ENCODE results near the gene MAP3K9.

The MAP3K9 gene

GRCh38 chr14:70759398-70759797 is 49.9 kb downstream of the MAP3K9 start:
- Histone ChIP-seq H3K4me2 (ENCODE audit: low read depth, low read length, poor library complexity, severe bottlenecking) (no peak overlapping the region), H3K9me3 (ENCODE audit: insufficient read depth, low read length) (no peaks in the 10 kb centered on the region), H3K36me3 (ENCODE audit: low read length) (no peaks in the 10 kb centered on the region; the same call in 1 of the 2 replicates), H2AFZ (ENCODE audit: low read depth, low read length, severe bottlenecking) (no peak overlapping the region), H3K79me2 (ENCODE audit: insufficient read depth, low read length) (no peaks in the 10 kb centered on the region), H3K27ac (ENCODE audit: low read depth, low read length) (no peak overlapping the region), H3K4me3 (ENCODE audit: insufficient read depth, low read length, poor library complexity, severe bottlenecking) (no peak overlapping the region), H3F3A (ENCODE audit: insufficient read depth) (no peaks in the 10 kb centered on the region), H3K9ac (ENCODE audit: low read length) (no peak overlapping the region), H3K9me2 (replicated peaks; ENCODE audit: insufficient read depth, low read length) (no peaks in the 10 kb centered on the region), H3K27me3 (ENCODE audit: low read length) (no peaks in the 10 kb centered on the region), H4K20me1 (ENCODE audit: low read depth, low read length) (no peaks in the 10 kb centered on the region)
- TF ChIP-seq, protein P1, sequence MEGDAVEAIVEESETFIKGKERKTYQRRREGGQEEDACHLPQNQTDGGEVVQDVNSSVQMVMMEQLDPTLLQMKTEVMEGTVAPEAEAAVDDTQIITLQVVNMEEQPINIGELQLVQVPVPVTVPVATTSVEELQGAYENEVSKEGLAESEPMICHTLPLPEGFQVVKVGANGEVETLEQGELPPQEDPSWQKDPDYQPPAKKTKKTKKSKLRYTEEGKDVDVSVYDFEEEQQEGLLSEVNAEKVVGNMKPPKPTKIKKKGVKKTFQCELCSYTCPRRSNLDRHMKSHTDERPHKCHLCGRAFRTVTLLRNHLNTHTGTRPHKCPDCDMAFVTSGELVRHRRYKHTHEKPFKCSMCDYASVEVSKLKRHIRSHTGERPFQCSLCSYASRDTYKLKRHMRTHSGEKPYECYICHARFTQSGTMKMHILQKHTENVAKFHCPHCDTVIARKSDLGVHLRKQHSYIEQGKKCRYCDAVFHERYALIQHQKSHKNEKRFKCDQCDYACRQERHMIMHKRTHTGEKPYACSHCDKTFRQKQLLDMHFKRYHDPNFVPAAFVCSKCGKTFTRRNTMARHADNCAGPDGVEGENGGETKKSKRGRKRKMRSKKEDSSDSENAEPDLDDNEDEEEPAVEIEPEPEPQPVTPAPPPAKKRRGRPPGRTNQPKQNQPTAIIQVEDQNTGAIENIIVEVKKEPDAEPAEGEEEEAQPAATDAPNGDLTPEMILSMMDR (IDR thresholded peaks at IDR 0.05; ENCODE audit: insufficient read depth, low read length, poor library complexity, severe bottlenecking), result no peak

DNA sequence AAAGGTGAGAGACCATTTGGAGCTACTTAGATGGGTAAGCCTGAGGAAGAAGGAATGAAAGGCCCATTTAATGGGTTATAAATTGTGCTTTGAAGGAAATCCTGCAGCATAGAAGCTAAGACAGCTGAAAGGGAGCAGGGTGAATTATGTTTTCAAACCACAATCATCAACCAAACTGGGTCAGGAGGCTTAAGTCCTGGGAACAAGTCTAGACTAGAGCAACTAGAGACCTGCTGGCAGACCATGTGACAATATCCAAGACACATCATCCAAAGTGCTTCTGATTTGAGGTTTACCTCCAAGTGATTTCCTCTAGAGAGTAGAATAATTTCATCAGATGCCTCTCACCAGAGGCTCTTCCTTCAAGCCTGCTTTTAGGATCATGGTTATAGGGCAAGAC is 53.7 kb downstream of the MAP3K9 start:
- H3K4me2 ChIP-seq (ENCODE audit: low read depth, low read length, poor library complexity, severe bottlenecking), result no peak overlapping the region
- no peaks in the 10 kb centered on the region for H3K27me3 ChIP-seq (ENCODE audit: low read length)
- TF ChIP-seq, protein P1 (IDR thresholded peaks at IDR 0.05; ENCODE audit: insufficient read depth, low read length, poor library complexity, severe bottlenecking), result no peak
- TF ChIP-seq EZH2phosphoT487 (conservative IDR thresholded peaks at IDR 0.05; ENCODE audit: low read length), result no peak

DNA sequence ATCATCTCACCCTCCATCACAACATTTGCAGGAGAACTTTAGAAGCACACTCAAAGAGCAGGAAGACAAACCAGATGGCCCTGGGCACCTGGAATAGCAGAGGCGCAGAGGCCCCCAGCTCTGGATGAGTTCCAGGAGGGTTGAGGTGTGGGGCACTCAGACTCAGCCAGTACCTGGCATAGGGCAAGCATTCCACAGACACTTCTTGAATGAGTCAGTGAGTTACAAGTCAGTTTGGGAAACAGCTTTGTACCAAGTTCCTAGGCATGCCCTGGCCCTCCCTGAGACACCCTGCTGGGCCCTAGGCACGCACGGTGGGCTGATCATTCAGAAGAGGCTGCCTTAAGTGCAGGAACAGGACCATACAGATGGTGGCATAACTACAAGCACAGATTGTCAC is 54.3 kb downstream of the MAP3K9 start:
- H3K9me2 ChIP-seq (replicated peaks; ENCODE audit: insufficient read depth, low read length), result no peaks in the 10 kb centered on the region
- H3F3A ChIP-seq (ENCODE audit: insufficient read depth), result no peaks in the 10 kb centered on the region
- no peaks in the 10 kb centered on the region for H3K27me3 ChIP-seq (ENCODE audit: low read length)
- H2AFZ ChIP-seq (ENCODE audit: low read depth, low read length, severe bottlenecking), result no peak overlapping the region
- H3K9me3 ChIP-seq (ENCODE audit: insufficient read depth, low read length), result no peaks in the 10 kb centered on the region
- no peak overlapping the region for H3K27ac ChIP-seq (ENCODE audit: low read depth, low read length)
- H3K79me2 ChIP-seq (ENCODE audit: insufficient read depth, low read length), result no peaks in the 10 kb centered on the region
- no peaks in the 10 kb centered on the region for H4K20me1 ChIP-seq (ENCODE audit: low read depth, low read length)
- H3K36me3 ChIP-seq (ENCODE audit: low read length), result no peaks in the 10 kb centered on the region; the same call in 1 of the 2 replicates
- H3K4me3 ChIP-seq (ENCODE audit: insufficient read depth, low read length, poor library complexity, severe bottlenecking), result no peak overlapping the region
- H3K4me2 ChIP-seq (ENCODE audit: low read depth, low read length, poor library complexity, severe bottlenecking), result no peak overlapping the region
- no peak overlapping the region for H3K9ac ChIP-seq (ENCODE audit: low read length)
- TF ChIP-seq, protein P1 (IDR thresholded peaks at IDR 0.05; ENCODE audit: insufficient read depth, low read length, poor library complexity, severe bottlenecking), result no peak
- no peak for TF ChIP-seq EZH2phosphoT487 (conservative IDR thresholded peaks at IDR 0.05; ENCODE audit: low read length)

More for the DNA sequence above, 53.7 kb downstream of the MAP3K9 start:
- Histone ChIP-seq H4K20me1 (ENCODE audit: low read depth, low read length) (no peaks in the 10 kb centered on the region), H3K4me3 (ENCODE audit: insufficient read depth, low read length, poor library complexity, severe bottlenecking) (no peak overlapping the region), H3K27ac (ENCODE audit: low read depth, low read length) (no peak overlapping the region), H3K36me3 (ENCODE audit: low read length) (no peaks in the 10 kb centered on the region; the same call in 1 of the 2 replicates), H2AFZ (ENCODE audit: low read depth, low read length, severe bottlenecking) (no peak overlapping the region), H3K9ac (ENCODE audit: low read length) (no peak overlapping the region), H3F3A (ENCODE audit: insufficient read depth) (no peaks in the 10 kb centered on the region), H3K9me2 (replicated peaks; ENCODE audit: insufficient read depth, low read length) (no peaks in the 10 kb centered on the region), H3K79me2 (ENCODE audit: insufficient read depth, low read length) (no peaks in the 10 kb centered on the region), H3K9me3 (ENCODE audit: insufficient read depth, low read length) (no peaks in the 10 kb centered on the region)
